GM19395 (cell line): ENCODE measurements around the gene CACNB4.
"Not testable (repeated sequence)": the region's sequence is repeated elsewhere in the genome, so short reads cannot be mapped to it uniquely, and the experiment has no call there.

Source experiments
- ATAC-seq: cut with Tn5 transposase; IDR thresholded peaks from one replicate; pipeline ENCODE4 v1.9.1; 2021; ENCODE audit warnings: mild to moderate bottlenecking, moderate library complexity; ENCODE audit not compliant: unreplicated experiment

Gene CACNB4

GRCh38 chr2:152024477-152024876 lies 74.4 kb downstream of the CACNB4 start:
- ATAC-seq = no peak

- ATAC-seq = no peak
Observed at GRCh38 chr2:152022090-152022489, 76.8 kb downstream of the CACNB4 start.

GRCh38 chr2:152021001-152021400 lies 77.8 kb downstream of the CACNB4 start:
- not testable (repeated sequence) for ATAC-seq

GRCh38 chr2:152019732-152020131 lies 79.1 kb downstream of the CACNB4 start:
- ATAC-seq = no peak

- ATAC-seq = no peak
Observed at GRCh38 chr2:152016181-152017120, 82.4 kb downstream of the CACNB4 start.

GRCh38 chr2:152015552-152015951 lies 83.3 kb downstream of the CACNB4 start:
- no peak for ATAC-seq

- no peak for ATAC-seq
Observed at GRCh38 chr2:152012697-152013096, 86.1 kb downstream of the CACNB4 start.

- ATAC-seq = no peak
Observed at GRCh38 chr2:152011724-152012123, 87.1 kb downstream of the CACNB4 start.

GRCh38 chr2:152005607-152006006 lies 93.2 kb downstream of the CACNB4 start:
- no peak for ATAC-seq

GRCh38 chr2:152003283-152003682 lies 95.6 kb downstream of the CACNB4 start:
- not testable (repeated sequence) for ATAC-seq

GRCh38 chr2:151999053-151999452 lies 99.8 kb downstream of the CACNB4 start:
- peak; percentile 87 for ATAC-seq

- ATAC-seq = no peak
Observed at GRCh38 chr2:151996243-151997003, 102.4 kb downstream of the CACNB4 start.

GRCh38 chr2:151995161-151995557 lies 103.7 kb downstream of the CACNB4 start:
- ATAC-seq = no peak

GRCh38 chr2:151994178-151994577 lies 104.7 kb downstream of the CACNB4 start:
- ATAC-seq = not testable (repeated sequence)

GRCh38 chr2:151991010-151991409 lies 107.8 kb downstream of the CACNB4 start:
- no peak for ATAC-seq

- ATAC-seq = no peak
Observed at GRCh38 chr2:151989378-151989777, 109.5 kb downstream of the CACNB4 start.

- no peak for ATAC-seq
Observed at GRCh38 chr2:151987484-151987883, 111.4 kb downstream of the CACNB4 start.

GRCh38 chr2:151984424-151985083 lies 114.3 kb downstream of the CACNB4 start:
- ATAC-seq = no peak

- no peak for ATAC-seq
Observed at GRCh38 chr2:151983221-151983620, 115.6 kb downstream of the CACNB4 start.

- no peak for ATAC-seq
Observed at GRCh38 chr2:151981886-151982285, 117.0 kb downstream of the CACNB4 start.

GRCh38 chr2:151979694-151980093 lies 119.2 kb downstream of the CACNB4 start:
- ATAC-seq = no peak
